ENCODE data around the gene IGF2BP3. TPM values are rescaled to one million over a fixed set of nuclear protein-coding genes. Genes with fewer than 3 reads are reported as not detected.
"Not testable (repeated sequence)": the region's sequence is repeated elsewhere in the genome, so short reads cannot be mapped to it uniquely, and the experiment has no call there.

The IGF2BP3 gene
- total and polyA plus RNA-seq, 8 donors: 1.8 to 63.2 (median 57.4) TPM

- TF ChIP-seq CTCF (IDR thresholded peaks at IDR 0.05): no peak
- no peaks in the 10 kb centered on the region for H3K9me3 ChIP-seq
- peak; percentile 96 for ATAC-seq
- H3K27ac ChIP-seq: peak overlapping the region; percentile 27 to 57
- intact Hi-C loops (cut with DNase I): no loop called here
- peaks cover 0 to 1% of the 10 kb centered on the region in 2 donors for H3K27me3 ChIP-seq
- H3K36me3 ChIP-seq: no peaks in the 10 kb centered on the region
- no peaks in the 10 kb centered on the region for H3K4me1 ChIP-seq
- peak in 3 of 4 donors; percentile 59 to 85 (median 67) for DNase-seq
- peak overlapping the region; percentile 47 to 49 for H3K4me3 ChIP-seq
Observed at GRCh38 chr7:23490357-23491135, 20.3 kb upstream of the IGF2BP3 start.

- intact Hi-C loops (cut with DNase I); ATAC-seq; H3K36me3 ChIP-seq; H3K4me3 ChIP-seq; DNase-seq; H3K27ac ChIP-seq; H3K4me1 ChIP-seq; H3K9me3 ChIP-seq: not testable (repeated sequence)
- H3K27me3 ChIP-seq: peaks cover 0 to 13% of the 10 kb centered on the region in 2 donors
Observed at GRCh38 chr7:23488714-23489113, 18.4 kb upstream of the IGF2BP3 start.

DNA sequence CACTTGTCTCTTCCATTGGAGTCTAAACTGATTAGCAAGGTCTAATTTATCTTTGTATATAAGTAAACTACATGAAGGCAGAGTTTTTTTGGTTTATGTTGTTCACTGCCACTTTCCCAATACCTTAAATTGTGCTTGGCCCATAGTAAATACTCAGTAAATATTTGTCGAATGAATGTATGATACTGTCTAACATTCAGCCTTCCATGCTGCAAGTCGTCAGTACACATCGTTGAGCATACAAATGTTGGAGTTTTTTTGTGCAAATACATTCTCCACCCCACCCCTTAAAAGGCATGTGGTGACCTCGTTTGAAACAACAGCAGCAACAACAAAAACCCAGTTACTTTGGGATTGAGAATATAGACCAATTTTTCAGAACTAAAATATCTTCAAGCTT lies 17.4 kb upstream of the IGF2BP3 start:
- Histone ChIP-seq H3K9me3 (no peaks in the 10 kb centered on the region), H3K36me3 (no peaks in the 10 kb centered on the region), H3K27ac (no peak overlapping the region), H3K4me1 (no peaks in the 10 kb centered on the region), H3K4me3 (no peak overlapping the region), H3K27me3 (peaks cover 0 to 22% of the 10 kb centered on the region in 2 donors)
- TF ChIP-seq CTCF (IDR thresholded peaks at IDR 0.05): no peak
- intact Hi-C loops (cut with DNase I): no loop called here
- ATAC-seq (no peak), DNase-seq (no peak)

- no peak for ATAC-seq
- no peak for DNase-seq
- no peak overlapping the region for H3K27ac ChIP-seq
- no peaks in the 10 kb centered on the region for H3K9me3 ChIP-seq
- no peaks in the 10 kb centered on the region for H3K4me1 ChIP-seq
- H3K27me3 ChIP-seq: peaks cover 0 to 37% of the 10 kb centered on the region in 2 donors
- no peak overlapping the region for H3K4me3 ChIP-seq
- no peaks in the 10 kb centered on the region for H3K36me3 ChIP-seq
- TF ChIP-seq CTCF (IDR thresholded peaks at IDR 0.05): no peak
- intact Hi-C loops (cut with DNase I): no loop called here
Observed at GRCh38 chr7:23486002-23486773, 15.9 kb upstream of the IGF2BP3 start.

GRCh38 chr7:23482686-23483085 lies 12.4 kb upstream of the IGF2BP3 start:
- H3K4me3 ChIP-seq: no peak overlapping the region
- intact Hi-C loops (cut with DNase I): no loop called here
- no peaks in the 10 kb centered on the region for H3K9me3 ChIP-seq
- no peak for TF ChIP-seq CTCF (IDR thresholded peaks at IDR 0.05)
- H3K27ac ChIP-seq: no peak overlapping the region
- DNase-seq (no peak), ATAC-seq (no peak)
- H3K36me3 ChIP-seq: no peaks in the 10 kb centered on the region
- H3K4me1 ChIP-seq: no peaks in the 10 kb centered on the region
- H3K27me3 ChIP-seq: peaks cover 28 to 72% of the 10 kb centered on the region in 2 donors
